Tibial nerve (tissue), 4 donors: ENCODE results near the gene MIEN1.

Source experiments
- EP300 ChIP-seq, 2 donors: sonication (generic); formaldehyde crosslinking; IDR thresholded peaks; one replicate each; pipeline ENCODE4 v1.6.1; 2017; ENCODE audit warnings: antibody characterized with exemption in 2 of 2, mild to moderate bottlenecking in 1 of 2
- POLR2A ChIP-seq, 2 donors: fragments of 450-650 bp; IDR thresholded peaks; one replicate each; pipeline ENCODE4 v1.6.1; 2017; ENCODE audit warnings: antibody characterized with exemption in 2 of 2, mild to moderate bottlenecking in 2 of 2, moderate library complexity in 2 of 2
- TF ChIP-seq, protein P1 (sequence below), 5 experiments: fragments of 200-600 bp in 3 of 5; fragments of 450-650 bp in 2 of 5; sonication (generic) in 3 of 5; IDR thresholded peaks; one replicate each; pipeline ENCODE4 v1.5.1; 2016 to 2019; ENCODE audit warnings: antibody characterized with exemption in 5 of 5, mild to moderate bottlenecking in 3 of 5, moderate library complexity in 2 of 5

DNA sequence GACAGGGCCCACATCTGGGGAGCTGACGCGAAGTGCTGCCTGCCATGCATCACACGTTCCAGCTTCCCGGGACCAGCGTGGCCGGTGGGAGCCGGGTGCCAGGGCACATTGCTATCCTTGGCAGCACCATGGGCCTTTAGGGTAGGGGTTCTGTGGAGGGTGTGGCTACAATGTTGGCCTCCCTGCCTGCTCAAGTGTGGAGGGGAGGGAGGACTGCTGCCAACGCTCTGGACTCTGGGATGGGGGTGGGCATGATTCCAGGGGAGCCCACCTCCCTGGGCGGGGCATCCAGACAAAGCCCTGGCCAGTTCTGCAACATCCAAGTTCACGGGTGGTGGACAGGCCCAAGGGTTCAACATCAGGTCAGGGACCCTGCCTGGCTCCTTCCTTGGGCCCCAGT, 21.3 kb upstream of the MIEN1 start:
- TF ChIP-seq POLR2A (IDR thresholded peaks at IDR 0.05) = no peak
- TF ChIP-seq, protein P1, sequence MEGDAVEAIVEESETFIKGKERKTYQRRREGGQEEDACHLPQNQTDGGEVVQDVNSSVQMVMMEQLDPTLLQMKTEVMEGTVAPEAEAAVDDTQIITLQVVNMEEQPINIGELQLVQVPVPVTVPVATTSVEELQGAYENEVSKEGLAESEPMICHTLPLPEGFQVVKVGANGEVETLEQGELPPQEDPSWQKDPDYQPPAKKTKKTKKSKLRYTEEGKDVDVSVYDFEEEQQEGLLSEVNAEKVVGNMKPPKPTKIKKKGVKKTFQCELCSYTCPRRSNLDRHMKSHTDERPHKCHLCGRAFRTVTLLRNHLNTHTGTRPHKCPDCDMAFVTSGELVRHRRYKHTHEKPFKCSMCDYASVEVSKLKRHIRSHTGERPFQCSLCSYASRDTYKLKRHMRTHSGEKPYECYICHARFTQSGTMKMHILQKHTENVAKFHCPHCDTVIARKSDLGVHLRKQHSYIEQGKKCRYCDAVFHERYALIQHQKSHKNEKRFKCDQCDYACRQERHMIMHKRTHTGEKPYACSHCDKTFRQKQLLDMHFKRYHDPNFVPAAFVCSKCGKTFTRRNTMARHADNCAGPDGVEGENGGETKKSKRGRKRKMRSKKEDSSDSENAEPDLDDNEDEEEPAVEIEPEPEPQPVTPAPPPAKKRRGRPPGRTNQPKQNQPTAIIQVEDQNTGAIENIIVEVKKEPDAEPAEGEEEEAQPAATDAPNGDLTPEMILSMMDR (IDR thresholded peaks at IDR 0.05) = no peak
- TF ChIP-seq EP300 (IDR thresholded peaks at IDR 0.05) = no peak
